Endothelial cell of umbilical vein (primary cell): Measurements from ENCODE around the gene PALB2. TPM values are rescaled to one million over a fixed set of nuclear protein-coding genes. Genes with fewer than 3 reads are reported as not detected.

Experiments used
- BruUV-seq: library from RNA; stranded (reverse); fragments of 400-500 nt; replicated peaks from 2 replicates; lab custom pipeline; 2021; lab: Mats Ljungman, UMichigan
- CTCF ChIA-PET: fragments of 300-600, 350-600 bp; sonication (Branson Sonifier 250); formaldehyde crosslinking; loops from one replicate; lab custom pipeline; 2021; ENCODE audit warnings: antibody characterized with exemption, inconsistent platforms; lab: Charles Lee
- POLR2A ChIA-PET: fragments of 300-600, 350-600 bp; sonication (Branson Sonifier 250); formaldehyde crosslinking; loops from one replicate; lab custom pipeline; 2021; ENCODE audit warnings: antibody characterized with exemption, inconsistent platforms; lab: Charles Lee
- DNase-seq: peaks from one replicate; pipeline ENCODE4 v3.0.0-alpha.2; 2011; ENCODE audit warnings: low read depth, low spot score
- FAIRE-seq: peaks from 2 replicates; lab custom pipeline; 2011; peaks lifted over from hg19 to GRCh38; lab: Jason Lieb, UNC
- H2AFZ ChIP-seq: 2 replicates; pipeline ENCODE4 v1.6.0; 2012; ENCODE audit warnings: low read depth, low read length, control low read depth, inconsistent platforms
- H3K27ac ChIP-seq: 2 replicates; pipeline ENCODE4 v1.5.1; 2011; ENCODE audit warnings: low read depth, mild to moderate bottlenecking, control low read depth, low read length, moderate library complexity; ENCODE audit not compliant: insufficient read depth
- H3K27me3 ChIP-seq, 2 experiments: 2 replicates each; pipeline versions ENCODE4 v1.6.0 to v1.6.1; 2011; ENCODE audit warnings: low read length in 2 of 2, mixed read lengths in 1 of 2; ENCODE audit not compliant: control insufficient read depth in 2 of 2, insufficient read depth in 2 of 2
- H3K36me3 ChIP-seq, 2 experiments: 2 replicates in 1 of 2; 3 replicates in 1 of 2; pipeline ENCODE4 v1.5.1; 2011; ENCODE audit warnings: low read length in 2 of 2, mild to moderate bottlenecking in 1 of 2, moderate library complexity in 1 of 2; ENCODE audit not compliant: control insufficient read depth in 2 of 2, insufficient read depth in 2 of 2; ENCODE audit errors: extremely low read depth in 1 of 2
- H3K4me1 ChIP-seq: 3 replicates; pipeline ENCODE4 v1.5.1; 2011; ENCODE audit warnings: mild to moderate bottlenecking, low read length; ENCODE audit not compliant: control insufficient read depth, insufficient read depth; ENCODE audit errors: extremely low read depth
- H3K4me2 ChIP-seq: 2 replicates; pipeline ENCODE4 v1.6.1; 2011; ENCODE audit warnings: low read length, control low read depth, mixed read lengths; ENCODE audit not compliant: insufficient read depth
- H3K4me3 ChIP-seq, 3 experiments: fragments of 200-600 bp in 1 of 3; sonication (generic), shearing (Covaris generic) in 1 of 3; replicated peaks in 1 of 3; 2 replicates each; pipeline ENCODE4 v1.5.1; 2011 to 2016; ENCODE audit warnings: control low read depth in 3 of 3, low read length in 3 of 3, mild to moderate bottlenecking in 2 of 3, inconsistent platforms in 1 of 3, low read depth in 1 of 3, moderate library complexity in 1 of 3; ENCODE audit not compliant: insufficient read depth in 1 of 3
- H3K79me2 ChIP-seq: 2 replicates; pipeline ENCODE4 v1.6.0; 2012; ENCODE audit warnings: low read length, inconsistent platforms; ENCODE audit not compliant: control insufficient read depth, insufficient read depth
- H3K9ac ChIP-seq: replicated peaks from 2 replicates; pipeline ENCODE3; 2011; ENCODE audit warnings: low read length, control low read depth; ENCODE audit not compliant: insufficient read depth; ENCODE audit errors: extremely low read depth
- H3K9me1 ChIP-seq: replicated peaks from 3 replicates; pipeline ENCODE4 v1.6.0; 2011; ENCODE audit warnings: mild to moderate bottlenecking, low read length; ENCODE audit not compliant: control insufficient read depth, insufficient read depth; ENCODE audit errors: extremely low read depth
- H3K9me3 ChIP-seq: replicated peaks from 2 replicates; pipeline ENCODE4 v1.5.1; 2012; ENCODE audit warnings: low read length, inconsistent platforms; ENCODE audit not compliant: control insufficient read depth, insufficient read depth
- H4K20me1 ChIP-seq: replicated peaks from 2 replicates; pipeline ENCODE3; 2011; ENCODE audit warnings: mild to moderate bottlenecking, low read length; ENCODE audit not compliant: control insufficient read depth, insufficient read depth; ENCODE audit errors: extremely low read depth
- EZH2 ChIP-seq: IDR thresholded peaks from 2 replicates; pipeline ENCODE4 v1.6.1; 2012; ENCODE audit warnings: borderline replicate concordance, low read depth, mild to moderate bottlenecking, moderate library complexity, low read length, inconsistent platforms; ENCODE audit not compliant: severe bottlenecking
- FOS ChIP-seq: IDR thresholded peaks from 2 replicates; pipeline ENCODE4 v1.6.1; 2011; ENCODE audit warnings: mild to moderate bottlenecking, low read length, moderate library complexity, borderline replicate concordance; ENCODE audit not compliant: insufficient read depth
- GATA2 ChIP-seq: IDR thresholded peaks from 2 replicates; pipeline ENCODE4 v1.7.0; 2011; ENCODE audit warnings: low read depth, mild to moderate bottlenecking, moderate library complexity, mixed read lengths, low read length; ENCODE audit not compliant: insufficient read length, insufficient read depth
- JUN ChIP-seq: IDR thresholded peaks from 2 replicates; pipeline ENCODE4 v1.6.1; 2011; ENCODE audit warnings: borderline replicate concordance, low read depth; ENCODE audit not compliant: insufficient read length, insufficient read depth
- MYC ChIP-seq: IDR thresholded peaks from one replicate; pipeline ENCODE4 v1.6.1; 2011; ENCODE audit warnings: mild to moderate bottlenecking, low read depth, low read length
- POLR2A ChIP-seq: IDR thresholded peaks from 2 replicates; pipeline ENCODE4 v1.6.1; 2012; ENCODE audit warnings: low read depth, mild to moderate bottlenecking, control low read depth, low read length
- POLR2AphosphoS5 ChIP-seq: IDR thresholded peaks from 2 replicates; pipeline ENCODE4 v1.6.1; 2012; ENCODE audit warnings: low read depth, mild to moderate bottlenecking, control low read depth, low read length, moderate library complexity; ENCODE audit not compliant: insufficient read depth
- dilution Hi-C: fragments of 300-500 bp; cut with MboI; formaldehyde crosslinking; loops from one replicate; pipeline ENCODE4 v1.15.0; 2019; ENCODE audit warnings: low sequenced_read_pairs; ENCODE audit not compliant: extremely low pct_ligation_motif_present
- intact Hi-C: fragments of 100-400 bp; cut with micrococcal nuclease; formaldehyde crosslinking; loops from one replicate; pipeline ENCODE4 v1.10.0; 2022
- polyA plus RNA-seq, 4 experiments: library from polyadenylated mRNA; depleted of rRNA in 3 of 4; stranded (reverse) in 3 of 4; unstranded in 1 of 4; fragments of >200 nt; gene quantifications; 2 replicates each; pipeline versions ENCODE4 v1.2.1 to v1.2.3, GENCODE V29; 2011 to 2012; ENCODE audit warnings: missing spikeins in 1 of 4
- total RNA-seq: library from RNA; stranded (reverse); gene quantifications from 2 replicates; pipeline ENCODE4 v1.2.3, GENCODE V29; 2021
- TF ChIP-seq, protein P1 (sequence below): IDR thresholded peaks from 2 replicates; pipeline ENCODE4 v1.6.1; 2011; ENCODE audit not compliant: insufficient read depth, insufficient read length
- TF ChIP-seq, protein P2 (sequence below), 2 donors: IDR thresholded peaks; 1 replicate in 1 of 2; 2 replicates in 1 of 2; pipeline ENCODE4 v1.5.1; 2011; ENCODE audit warnings: low read length in 2 of 2, mild to moderate bottlenecking in 2 of 2, moderate library complexity in 2 of 2, control low read depth in 1 of 2, inconsistent platforms in 1 of 2, low read depth in 1 of 2; ENCODE audit not compliant: insufficient read depth in 1 of 2; ENCODE audit errors: extremely low read depth in 1 of 2

The PALB2 gene
- total and polyA plus RNA-seq, 2 donors (not counting 3 experiments of a cell fraction or from before 2014, with no cell fraction given) = 5.1 to 15.6 TPM

DNA sequence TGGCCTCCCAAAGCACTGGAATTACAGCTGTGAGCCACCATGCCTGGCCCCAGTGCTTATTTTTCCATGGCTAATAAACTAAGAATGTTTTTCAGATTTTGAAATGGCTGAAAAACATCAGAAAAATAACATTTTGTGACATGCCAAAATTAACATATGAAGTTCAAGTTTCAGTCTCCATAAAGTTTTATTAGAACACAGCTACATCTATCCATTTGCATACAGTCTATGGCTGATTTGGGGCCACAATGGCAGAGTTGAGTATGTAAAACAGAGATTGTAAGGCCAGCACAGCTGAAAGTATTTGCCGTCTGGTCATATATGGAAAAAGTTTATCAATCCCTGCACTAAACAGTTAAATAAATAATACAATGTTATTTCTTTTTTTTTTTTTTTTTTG is 31.2 kb downstream of the PALB2 start:
- TF ChIP-seq JUN = no peak
- no peak for TF ChIP-seq MYC
- TF ChIP-seq EZH2 = no peak
- TF ChIP-seq, protein P1, sequence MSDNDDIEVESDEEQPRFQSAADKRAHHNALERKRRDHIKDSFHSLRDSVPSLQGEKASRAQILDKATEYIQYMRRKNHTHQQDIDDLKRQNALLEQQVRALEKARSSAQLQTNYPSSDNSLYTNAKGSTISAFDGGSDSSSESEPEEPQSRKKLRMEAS = no peak
- TF ChIP-seq POLR2AphosphoS5 = no peak
- TF ChIP-seq FOS = no peak
- no peak for TF ChIP-seq POLR2A
- TF ChIP-seq, protein P2, sequence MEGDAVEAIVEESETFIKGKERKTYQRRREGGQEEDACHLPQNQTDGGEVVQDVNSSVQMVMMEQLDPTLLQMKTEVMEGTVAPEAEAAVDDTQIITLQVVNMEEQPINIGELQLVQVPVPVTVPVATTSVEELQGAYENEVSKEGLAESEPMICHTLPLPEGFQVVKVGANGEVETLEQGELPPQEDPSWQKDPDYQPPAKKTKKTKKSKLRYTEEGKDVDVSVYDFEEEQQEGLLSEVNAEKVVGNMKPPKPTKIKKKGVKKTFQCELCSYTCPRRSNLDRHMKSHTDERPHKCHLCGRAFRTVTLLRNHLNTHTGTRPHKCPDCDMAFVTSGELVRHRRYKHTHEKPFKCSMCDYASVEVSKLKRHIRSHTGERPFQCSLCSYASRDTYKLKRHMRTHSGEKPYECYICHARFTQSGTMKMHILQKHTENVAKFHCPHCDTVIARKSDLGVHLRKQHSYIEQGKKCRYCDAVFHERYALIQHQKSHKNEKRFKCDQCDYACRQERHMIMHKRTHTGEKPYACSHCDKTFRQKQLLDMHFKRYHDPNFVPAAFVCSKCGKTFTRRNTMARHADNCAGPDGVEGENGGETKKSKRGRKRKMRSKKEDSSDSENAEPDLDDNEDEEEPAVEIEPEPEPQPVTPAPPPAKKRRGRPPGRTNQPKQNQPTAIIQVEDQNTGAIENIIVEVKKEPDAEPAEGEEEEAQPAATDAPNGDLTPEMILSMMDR (IDR thresholded peaks at IDR 0.05; ENCODE audit: extremely low read depth in 1 of 2, insufficient read depth in 1 of 2, low read depth in 1 of 2, low read length in 2 of 2) = no peak
- TF ChIP-seq GATA2 = no peak

More for the DNA sequence above, 31.2 kb downstream of the PALB2 start:
- Histone ChIP-seq H3K27ac (no peak overlapping the region), H2AFZ (no peak overlapping the region), H3K4me2 (no peak overlapping the region), H4K20me1 (no peaks in the 10 kb centered on the region), H3K4me1 (peaks cover 13% of the 10 kb centered on the region), H3K9me1 (no peaks in the 10 kb centered on the region), H3K9ac (no peak overlapping the region), H3K36me3 (no peaks in the 10 kb centered on the region), H3K79me2 (no peaks in the 10 kb centered on the region), H3K9me3 (no peaks in the 10 kb centered on the region), H3K4me3 (no peak overlapping the region), H3K27me3 (no peaks in the 10 kb centered on the region)
- ChIA-PET CTCF (no interaction called here), POLR2A (no interaction called here)
- FAIRE-seq = no peak
- intact Hi-C loops (no loop called here), dilution Hi-C loops (no loop called here)
- BruUV-seq = no TSS peak
- DNase-seq = no peak
